GM12878 (cell line): ENCODE measurements around the gene NKRF.

Experiments used
- CHD4 ChIP-seq: fragments of 200-600 bp; sonication (generic); IDR thresholded peaks from 2 replicates; pipeline ENCODE4 v1.6.1; 2016; ENCODE audit warnings: mild to moderate bottlenecking
- CREB1 ChIP-seq: IDR thresholded peaks from 2 replicates; pipeline ENCODE4 v1.6.1; 2012; ENCODE audit warnings: low read depth, mild to moderate bottlenecking, inconsistent platforms
- CTCF ChIP-seq, 3 experiments: IDR thresholded peaks in 2 of 3; conservative IDR thresholded peaks in 1 of 3; 2 replicates each; pipeline ENCODE4 v1.5.1; 2011; ENCODE audit warnings: low read depth in 3 of 3, low read length in 3 of 3, mild to moderate bottlenecking in 3 of 3, control low read depth in 2 of 3, moderate library complexity in 2 of 3, inconsistent platforms in 1 of 3, mixed read lengths in 1 of 3; ENCODE audit not compliant: control insufficient read depth in 2 of 3, insufficient read depth in 1 of 3; ENCODE audit errors: extremely low read depth in 1 of 3
- EZH2 ChIP-seq: IDR thresholded peaks from 2 replicates; pipeline ENCODE4 v1.6.1; 2012; ENCODE audit warnings: low read depth, mild to moderate bottlenecking, control low read depth, inconsistent platforms, low read length, borderline replicate concordance; ENCODE audit not compliant: control insufficient read depth
- KDM1A ChIP-seq: fragments of 200-600 bp; sonication (generic); IDR thresholded peaks from 2 replicates; pipeline ENCODE4 v1.6.1; 2016; ENCODE audit warnings: borderline replicate concordance
- MTA2 ChIP-seq: fragments of 450-650 bp; IDR thresholded peaks from 2 replicates; pipeline ENCODE4 v1.6.1; 2016; ENCODE audit warnings: low read depth, mild to moderate bottlenecking, moderate library complexity
- POLR2A ChIP-seq: IDR thresholded peaks from 2 replicates; pipeline ENCODE4 v1.6.1; 2011; ENCODE audit warnings: low read depth, mild to moderate bottlenecking, low read length
- POLR2AphosphoS5 ChIP-seq: IDR thresholded peaks from 2 replicates; pipeline ENCODE4 v1.6.1; 2011; ENCODE audit warnings: mild to moderate bottlenecking, low read length, inconsistent platforms
- RELA ChIP-seq: fragments of 450-650 bp; IDR thresholded peaks from 2 replicates; pipeline ENCODE4 v1.8.0; 2014; ENCODE audit warnings: borderline replicate concordance; ENCODE audit not compliant: partially characterized antibody
- RFX5 ChIP-seq: IDR thresholded peaks from 2 replicates; pipeline ENCODE4 v1.6.1; 2011; ENCODE audit warnings: low read depth, low read length, improper control_type of control experiment
- SMAD5 ChIP-seq: IDR thresholded peaks from 2 replicates; pipeline ENCODE4 v1.6.1; 2016; ENCODE audit warnings: antibody characterized with exemption, low read depth
- SMC3 ChIP-seq: IDR thresholded peaks from 2 replicates; pipeline ENCODE4 v1.6.1; 2011; ENCODE audit warnings: low read length, improper control_type of control experiment, borderline replicate concordance
- SUZ12 ChIP-seq: fragments of 200-600 bp; sonication (generic); IDR thresholded peaks from one replicate; pipeline ENCODE4 v1.6.1; 2018; ENCODE audit warnings: antibody characterized with exemption, mild to moderate bottlenecking; ENCODE audit not compliant: unreplicated experiment
- ZZZ3 ChIP-seq: IDR thresholded peaks from 2 replicates; pipeline ENCODE4 v1.6.1; 2011; ENCODE audit warnings: low read depth; ENCODE audit not compliant: control insufficient read depth, insufficient read length

GRCh38 chrX:119565107-119565663 lies 41.0 kb downstream of the NKRF start, which contains the start of gene STEEP1:
- TF ChIP-seq CHD4 (no peak), CTCF (IDR thresholded peaks at IDR 0.05 in 2 of 3, conservative IDR thresholded peaks at IDR 0.05 in 1 of 3; ENCODE audit: control insufficient read depth in 2 of 3, extremely low read depth in 1 of 3, insufficient read depth in 1 of 3, low read depth in 3 of 3, low read length in 3 of 3) (no peak), RELA (no peak), MTA2 (no peak), ZZZ3 (no peak), KDM1A (no peak), SMAD5 (no peak), POLR2A (peak; percentile 61), EZH2 (no peak), RFX5 (no peak), SMC3 (no peak), CREB1 (peak; percentile 97), SUZ12 (no peak), POLR2AphosphoS5 (peak; percentile 78)
